GM12878 (cell line): ENCODE data around the gene RETN. TPM values are rescaled to one million over a fixed set of nuclear protein-coding genes. Genes with fewer than 3 reads are reported as not detected.

Experiments
- ATF2 ChIP-seq: IDR thresholded peaks from 2 replicates; pipeline ENCODE4 v1.6.1; 2012; ENCODE audit warnings: low read length, inconsistent platforms
- CHD4 ChIP-seq: fragments of 200-600 bp; sonication (generic); IDR thresholded peaks from 2 replicates; pipeline ENCODE4 v1.6.1; 2016; ENCODE audit warnings: mild to moderate bottlenecking
- CUX1 ChIP-seq: IDR thresholded peaks from 2 replicates; pipeline ENCODE4 v1.6.1; 2012; ENCODE audit warnings: improper control_type of control experiment, low read depth, low read length; ENCODE audit not compliant: insufficient replicate concordance
- DPF2 ChIP-seq: fragments of 450-650 bp; IDR thresholded peaks from 2 replicates; pipeline ENCODE4 v1.6.1; 2017; ENCODE audit warnings: mild to moderate bottlenecking
- FOXM1 ChIP-seq: IDR thresholded peaks from 2 replicates; pipeline ENCODE4 v1.6.1; 2012; ENCODE audit warnings: low read depth, mild to moderate bottlenecking, inconsistent platforms, low read length, moderate library complexity
- MAX ChIP-seq: IDR thresholded peaks from 2 replicates; pipeline ENCODE4 v1.6.1; 2012; ENCODE audit warnings: low read depth, low read length, improper control_type of control experiment
- NFYB ChIP-seq: IDR thresholded peaks from 2 replicates; pipeline ENCODE4 v1.6.1; 2011; ENCODE audit warnings: low read depth, mild to moderate bottlenecking, low read length, improper control_type of control experiment, moderate library complexity; ENCODE audit not compliant: insufficient read depth
- RB1 ChIP-seq: fragments of 450-650 bp; formaldehyde crosslinking; IDR thresholded peaks from 2 replicates; pipeline ENCODE4 v1.6.1; 2017; ENCODE audit warnings: mild to moderate bottlenecking, borderline replicate concordance
- RFX5 ChIP-seq: IDR thresholded peaks from 2 replicates; pipeline ENCODE4 v1.6.1; 2011; ENCODE audit warnings: low read depth, low read length, improper control_type of control experiment
- ZBED1 ChIP-seq: IDR thresholded peaks from 2 replicates; pipeline ENCODE4 v1.6.1; 2016; ENCODE audit warnings: borderline replicate concordance
- ZNF207 ChIP-seq: fragments of 450-650 bp; IDR thresholded peaks from 2 replicates; pipeline ENCODE4 v1.6.1; 2014; ENCODE audit warnings: antibody characterized with exemption, mild to moderate bottlenecking, borderline replicate concordance
- ZNF217 ChIP-seq: fragments of 450-650 bp; IDR thresholded peaks from 2 replicates; pipeline ENCODE4 v1.6.1; 2017; ENCODE audit warnings: antibody characterized with exemption, mild to moderate bottlenecking
- polyA plus RNA-seq, 11 experiments: library from polyadenylated mRNA; depleted of rRNA in 4 of 11; unstranded in 6 of 11; stranded (reverse) in 5 of 11; fragments of >200 nt; fragmentation: Nextera tagmentation in 4 of 11; fragmentation: Illumina TruSeq in 1 of 11; extraction: Ambion mirVana in 4 of 11; extraction: Trizol in 1 of 11; gene quantifications; 1 replicate in 1 of 11; 2 replicates in 10 of 11; pipeline versions ENCODE4 v1.2.1 to v1.2.3, GENCODE V29; 2011 to 2016; ENCODE audit warnings: inconsistent platforms in 2 of 11, missing spikeins in 2 of 11, low read depth in 1 of 11
- total RNA-seq, 4 experiments: library from RNA; depleted of rRNA in 3 of 4; stranded (reverse); fragments of >200 nt in 3 of 4; fragmentation: Illumina TruSeq in 1 of 4; extraction: Trizol in 1 of 4; gene quantifications; 2 replicates each; pipeline versions ENCODE4 v1.2.1 to v1.2.3, GENCODE V29; 2013 to 2021
- TF ChIP-seq, protein P1 (sequence below), 3 experiments: IDR thresholded peaks in 2 of 3; conservative IDR thresholded peaks in 1 of 3; 2 replicates each; pipeline ENCODE4 v1.5.1; 2011; ENCODE audit warnings: low read depth in 3 of 3, low read length in 3 of 3, mild to moderate bottlenecking in 3 of 3, control low read depth in 2 of 3, moderate library complexity in 2 of 3, inconsistent platforms in 1 of 3, mixed read lengths in 1 of 3; ENCODE audit not compliant: control insufficient read depth in 2 of 3, insufficient read depth in 1 of 3; ENCODE audit errors: extremely low read depth in 1 of 3
- TF ChIP-seq, protein P2 (sequence below): fragments of 450-650 bp; IDR thresholded peaks from 2 replicates; pipeline ENCODE4 v1.6.1; 2016; ENCODE audit warnings: mild to moderate bottlenecking
- TF ChIP-seq, protein P3 (sequence below): fragments of 450-650 bp; IDR thresholded peaks from 2 replicates; pipeline ENCODE4 v1.6.1; 2014; ENCODE audit warnings: mild to moderate bottlenecking

RETN gene
- total and polyA plus RNA-seq, 10 of the 15 experiments (the other 5 are each of a cell fraction or from before 2014, with no cell fraction given), result 0.26 TPM; not detected in 9

DNA sequence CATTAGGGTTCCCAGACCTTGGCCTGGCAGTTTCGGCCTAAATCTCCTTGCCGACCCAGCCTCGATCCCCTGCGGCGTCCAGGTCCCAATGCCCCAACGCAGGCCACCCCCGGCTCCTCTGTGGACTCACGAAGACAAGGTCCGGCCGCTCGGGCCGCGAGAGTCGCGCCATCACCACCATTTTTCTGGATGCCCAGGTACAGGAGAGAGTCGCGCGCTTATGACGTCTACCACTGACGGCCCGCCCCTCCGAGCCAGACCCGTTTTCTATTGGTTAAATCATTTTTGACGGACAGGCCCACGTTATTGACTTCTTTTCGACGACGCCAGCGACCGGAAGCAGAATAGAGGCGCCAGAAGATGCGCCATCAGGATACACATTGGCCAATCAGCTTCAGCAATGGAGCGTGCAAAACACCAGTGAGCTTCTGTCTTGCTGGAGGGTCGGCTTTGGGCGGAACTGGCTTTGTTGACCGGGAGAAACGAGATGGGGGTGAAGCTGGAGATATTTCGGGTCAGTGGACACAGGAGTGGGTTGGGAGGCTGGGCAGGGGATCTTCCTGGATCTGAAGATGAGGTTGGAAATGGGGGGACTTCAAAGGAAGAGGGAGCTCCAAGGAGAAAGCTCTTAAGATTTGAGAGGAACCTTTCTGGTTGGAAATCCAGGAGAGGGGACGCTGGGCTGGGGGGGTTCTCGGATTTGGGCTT lies 39.3 kb upstream of the RETN start, which contains the start of the genes PET100 and XAB2 (continued):
- peak; percentile 80; the same call in 1 of the 2 replicates for TF ChIP-seq RB1
- TF ChIP-seq RFX5, result no peak; the same call in 1 of the 2 replicates
- TF ChIP-seq FOXM1, result no peak
- TF ChIP-seq, protein P1, sequence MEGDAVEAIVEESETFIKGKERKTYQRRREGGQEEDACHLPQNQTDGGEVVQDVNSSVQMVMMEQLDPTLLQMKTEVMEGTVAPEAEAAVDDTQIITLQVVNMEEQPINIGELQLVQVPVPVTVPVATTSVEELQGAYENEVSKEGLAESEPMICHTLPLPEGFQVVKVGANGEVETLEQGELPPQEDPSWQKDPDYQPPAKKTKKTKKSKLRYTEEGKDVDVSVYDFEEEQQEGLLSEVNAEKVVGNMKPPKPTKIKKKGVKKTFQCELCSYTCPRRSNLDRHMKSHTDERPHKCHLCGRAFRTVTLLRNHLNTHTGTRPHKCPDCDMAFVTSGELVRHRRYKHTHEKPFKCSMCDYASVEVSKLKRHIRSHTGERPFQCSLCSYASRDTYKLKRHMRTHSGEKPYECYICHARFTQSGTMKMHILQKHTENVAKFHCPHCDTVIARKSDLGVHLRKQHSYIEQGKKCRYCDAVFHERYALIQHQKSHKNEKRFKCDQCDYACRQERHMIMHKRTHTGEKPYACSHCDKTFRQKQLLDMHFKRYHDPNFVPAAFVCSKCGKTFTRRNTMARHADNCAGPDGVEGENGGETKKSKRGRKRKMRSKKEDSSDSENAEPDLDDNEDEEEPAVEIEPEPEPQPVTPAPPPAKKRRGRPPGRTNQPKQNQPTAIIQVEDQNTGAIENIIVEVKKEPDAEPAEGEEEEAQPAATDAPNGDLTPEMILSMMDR (IDR thresholded peaks at IDR 0.05 in 2 of 3, conservative IDR thresholded peaks at IDR 0.05 in 1 of 3; ENCODE audit: control insufficient read depth in 2 of 3, extremely low read depth in 1 of 3, insufficient read depth in 1 of 3, low read depth in 3 of 3, low read length in 3 of 3), result no peak
- peak; percentile 37; the same call in 1 of the 2 replicates for TF ChIP-seq MAX
- peak; percentile 85 for TF ChIP-seq NFYB
- TF ChIP-seq, protein P2, sequence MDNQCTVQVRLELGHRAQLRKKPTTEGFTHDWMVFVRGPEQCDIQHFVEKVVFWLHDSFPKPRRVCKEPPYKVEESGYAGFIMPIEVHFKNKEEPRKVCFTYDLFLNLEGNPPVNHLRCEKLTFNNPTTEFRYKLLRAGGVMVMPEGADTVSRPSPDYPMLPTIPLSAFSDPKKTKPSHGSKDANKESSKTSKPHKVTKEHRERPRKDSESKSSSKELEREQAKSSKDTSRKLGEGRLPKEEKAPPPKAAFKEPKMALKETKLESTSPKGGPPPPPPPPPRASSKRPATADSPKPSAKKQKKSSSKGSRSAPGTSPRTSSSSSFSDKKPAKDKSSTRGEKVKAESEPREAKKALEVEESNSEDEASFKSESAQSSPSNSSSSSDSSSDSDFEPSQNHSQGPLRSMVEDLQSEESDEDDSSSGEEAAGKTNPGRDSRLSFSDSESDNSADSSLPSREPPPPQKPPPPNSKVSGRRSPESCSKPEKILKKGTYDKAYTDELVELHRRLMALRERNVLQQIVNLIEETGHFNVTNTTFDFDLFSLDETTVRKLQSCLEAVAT, result no peak
- no peak for TF ChIP-seq ATF2
- no peak for TF ChIP-seq CHD4
- TF ChIP-seq ZBED1, result no peak
- no peak for TF ChIP-seq ZNF217
- TF ChIP-seq, protein P3, sequence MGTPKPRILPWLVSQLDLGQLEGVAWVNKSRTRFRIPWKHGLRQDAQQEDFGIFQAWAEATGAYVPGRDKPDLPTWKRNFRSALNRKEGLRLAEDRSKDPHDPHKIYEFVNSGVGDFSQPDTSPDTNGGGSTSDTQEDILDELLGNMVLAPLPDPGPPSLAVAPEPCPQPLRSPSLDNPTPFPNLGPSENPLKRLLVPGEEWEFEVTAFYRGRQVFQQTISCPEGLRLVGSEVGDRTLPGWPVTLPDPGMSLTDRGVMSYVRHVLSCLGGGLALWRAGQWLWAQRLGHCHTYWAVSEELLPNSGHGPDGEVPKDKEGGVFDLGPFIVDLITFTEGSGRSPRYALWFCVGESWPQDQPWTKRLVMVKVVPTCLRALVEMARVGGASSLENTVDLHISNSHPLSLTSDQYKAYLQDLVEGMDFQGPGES, result peak; percentile 91
- TF ChIP-seq ZNF207, result peak; percentile 50; the same call in 1 of the 2 replicates
- peak; percentile 98 for TF ChIP-seq DPF2
- TF ChIP-seq CUX1, result no peak
